Esophagus (tissue), 2 donors: Measurements from ENCODE around the gene CILP. TPM values are rescaled to one million over a fixed set of nuclear protein-coding genes. Genes with fewer than 3 reads are reported as not detected.
"Not testable (repeated sequence)": the region's sequence is repeated elsewhere in the genome, so short reads cannot be mapped to it uniquely, and the experiment has no call there.

Source experiments
- H3K27ac ChIP-seq, 2 donors: one replicate each; pipeline ENCODE4 v1.5.1; 2013; ENCODE audit warnings: low read depth in 2 of 2, mild to moderate bottlenecking in 2 of 2, inconsistent platforms in 1 of 2, low read length in 1 of 2, moderate library complexity in 1 of 2
- H3K27me3 ChIP-seq, 2 donors: one replicate each; pipeline ENCODE4 v1.6.1; 2013; ENCODE audit warnings: low read length in 2 of 2, control low read depth in 1 of 2, mild to moderate bottlenecking in 1 of 2; ENCODE audit not compliant: insufficient read depth in 2 of 2, control insufficient read depth in 1 of 2
- H3K36me3 ChIP-seq, 2 donors: one replicate each; pipeline ENCODE4 v1.6.1; 2013; ENCODE audit warnings: low read length in 1 of 2; ENCODE audit not compliant: control insufficient read depth in 2 of 2, insufficient read depth in 2 of 2
- H3K4me1 ChIP-seq, 2 donors: one replicate each; pipeline ENCODE4 v1.6.1; 2013; ENCODE audit warnings: low read length in 1 of 2; ENCODE audit not compliant: control insufficient read depth in 2 of 2, insufficient read depth in 2 of 2
- H3K4me3 ChIP-seq, 2 donors: one replicate each; pipeline ENCODE4 v1.5.1; 2013; ENCODE audit warnings: low read length in 2 of 2, mild to moderate bottlenecking in 2 of 2, low read depth in 1 of 2, moderate library complexity in 1 of 2
- H3K9me3 ChIP-seq, 2 donors: one replicate each; pipeline ENCODE4 v1.6.1; 2013; ENCODE audit warnings: mild to moderate bottlenecking in 2 of 2, low read depth in 1 of 2, low read length in 1 of 2, moderate library complexity in 1 of 2; ENCODE audit not compliant: control insufficient read depth in 2 of 2, insufficient read depth in 1 of 2
- WGBS, 2 donors: extraction: QIAGEN DNeasy Blood & Tissue Kit; methylation state at CpG; one replicate each; pipeline ENCODE4 v1.1.7; 2013; 5-methylcytosine and 5-hydroxymethylcytosine counted together
- polyA plus RNA-seq, 2 donors: library from polyadenylated mRNA; stranded (reverse); fragments of 200-250 nt; gene quantifications; one replicate each; pipeline ENCODE4 v1.2.3, GENCODE V29; 2013
- donor health status: healthy with polysubstance abuse.
- donor health status: Bipolar disorder and iron deficiency.

The CILP gene
- polyA plus RNA-seq, 2 donors = 0.75 to 1.6 TPM

- H3K27me3 ChIP-seq, H3K4me1 ChIP-seq, H3K36me3 ChIP-seq, H3K27ac ChIP-seq, H3K9me3 ChIP-seq, H3K4me3 ChIP-seq: not testable (repeated sequence)
- 71 to 74% methylated on average over 4 of the region's 10 CpGs for WGBS, 2 donors
Measured at GRCh38 chr15:65226901-65227300, 15.6 kb upstream of the CILP start.

DNA sequence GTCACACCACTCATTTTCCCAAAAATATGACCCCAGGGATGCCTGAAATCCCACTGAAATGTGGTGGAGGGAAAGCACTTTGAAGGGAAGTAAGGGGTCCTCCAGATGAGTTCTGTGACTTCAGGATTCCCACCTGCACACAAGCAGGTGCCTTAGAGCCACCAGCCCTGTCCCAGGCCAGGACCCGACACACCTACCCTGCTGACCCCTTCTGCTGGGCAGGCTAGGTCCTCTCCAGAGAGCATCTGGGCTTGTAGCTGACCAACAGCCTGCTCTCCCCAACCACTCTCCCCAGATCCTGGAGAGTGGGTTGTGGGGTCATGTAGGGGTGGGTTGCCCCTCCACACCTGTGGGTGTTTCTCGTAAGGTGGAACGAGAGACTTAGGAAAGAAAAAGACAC is 14.9 kb upstream of the CILP start:
- H3K36me3 ChIP-seq = no peaks in the 10 kb centered on the region
- WGBS, 2 donors = 93 to 96% methylated on average over 3 of the region's 3 CpGs
- no peaks in the 10 kb centered on the region for H3K27me3 ChIP-seq
- H3K4me3 ChIP-seq = no peak overlapping the region
- no peaks in the 10 kb centered on the region for H3K9me3 ChIP-seq
- H3K4me1 ChIP-seq = no peaks in the 10 kb centered on the region
- H3K27ac ChIP-seq = no peak overlapping the region

GRCh38 chr15:65223996-65224395 is 12.7 kb upstream of the CILP start:
- Histone ChIP-seq H3K27me3 (no peaks in the 10 kb centered on the region), H3K4me1 (no peaks in the 10 kb centered on the region), H3K9me3 (no peaks in the 10 kb centered on the region), H3K36me3 (no peaks in the 10 kb centered on the region), H3K27ac (no peak overlapping the region), H3K4me3 (no peak overlapping the region)
- 86 to 88% methylated on average over 6 of the region's 6 CpGs for WGBS, 2 donors

- H3K9me3 ChIP-seq = no peaks in the 10 kb centered on the region
- no peak overlapping the region for H3K27ac ChIP-seq
- WGBS, 2 donors = 81 to 90% methylated on average over 4 of the region's 4 CpGs
- no peaks in the 10 kb centered on the region for H3K4me1 ChIP-seq
- H3K27me3 ChIP-seq = no peaks in the 10 kb centered on the region
- H3K36me3 ChIP-seq = no peaks in the 10 kb centered on the region
- H3K4me3 ChIP-seq = no peak overlapping the region
Measured at GRCh38 chr15:65222891-65223290, 11.6 kb upstream of the CILP start.

GRCh38 chr15:65221697-65222096 is 10.4 kb upstream of the CILP start:
- Histone ChIP-seq H3K4me3 (no peak overlapping the region), H3K27ac (no peak overlapping the region)

GRCh38 chr15:65219137-65219536 is 7.9 kb upstream of the CILP start:
- Histone ChIP-seq H3K9me3 (no peaks in the 10 kb centered on the region), H3K4me1 (no peaks in the 10 kb centered on the region), H3K27ac (no peak overlapping the region), H3K27me3 (no peaks in the 10 kb centered on the region), H3K4me3 (no peak overlapping the region), H3K36me3 (no peaks in the 10 kb centered on the region)
- WGBS, 2 donors = 90 to 91% methylated on average over 3 of the region's 3 CpGs

More at GRCh38 chr15:65221697-65222096, 10.4 kb upstream of the CILP start:
- WGBS, 2 donors = 84 to 91% methylated on average over 2 of the region's 2 CpGs
- Histone ChIP-seq H3K27me3 (no peaks in the 10 kb centered on the region), H3K36me3 (no peaks in the 10 kb centered on the region), H3K9me3 (no peaks in the 10 kb centered on the region), H3K4me1 (no peaks in the 10 kb centered on the region)

- Histone ChIP-seq H3K9me3 (no peaks in the 10 kb centered on the region), H3K36me3 (no peaks in the 10 kb centered on the region), H3K27me3 (no peaks in the 10 kb centered on the region), H3K4me1 (no peaks in the 10 kb centered on the region), H3K27ac (no peak overlapping the region), H3K4me3 (no peak overlapping the region)
- 82 to 85% methylated on average over 10 of the region's 10 CpGs for WGBS, 2 donors
Measured at GRCh38 chr15:65217526-65218482, 6.5 kb upstream of the CILP start.

GRCh38 chr15:65215496-65215895 is 4.2 kb upstream of the CILP start:
- Histone ChIP-seq H3K4me3 (no peak overlapping the region), H3K27ac (no peak overlapping the region), H3K36me3 (no peaks in the 10 kb centered on the region), H3K4me1 (no peaks in the 10 kb centered on the region), H3K27me3 (no peaks in the 10 kb centered on the region), H3K9me3 (no peaks in the 10 kb centered on the region)

- H3K4me1 ChIP-seq = no peaks in the 10 kb centered on the region
- no peaks in the 10 kb centered on the region for H3K27me3 ChIP-seq
- H3K27ac ChIP-seq = no peak overlapping the region
- H3K36me3 ChIP-seq = no peaks in the 10 kb centered on the region
- H3K9me3 ChIP-seq = no peaks in the 10 kb centered on the region
- 78 to 85% methylated on average over 4 of the region's 4 CpGs for WGBS, 2 donors
- H3K4me3 ChIP-seq = no peak overlapping the region
Measured at GRCh38 chr15:65214010-65214409, 2.7 kb upstream of the CILP start.

DNA sequence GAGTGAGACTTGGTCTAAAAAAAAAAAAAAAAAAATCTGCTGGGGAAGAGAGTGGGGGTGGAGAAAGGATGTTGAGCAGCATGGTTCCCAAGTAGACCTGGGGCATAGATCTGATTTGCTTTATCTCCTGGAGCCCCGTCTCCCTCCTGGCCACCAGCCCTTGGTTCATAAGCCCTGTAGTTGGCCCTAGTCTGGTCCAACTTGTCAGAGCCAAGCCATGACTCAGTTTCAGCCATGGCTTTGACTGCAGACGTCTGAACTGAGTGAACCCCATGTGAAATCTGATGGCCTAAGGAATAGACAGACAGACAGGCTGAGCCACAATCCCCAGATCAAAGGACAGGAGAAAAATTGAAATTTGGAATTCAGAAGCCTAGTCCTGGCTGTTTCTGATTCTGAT is 2.0 kb upstream of the CILP start:
- 52 to 56% methylated on average over 2 of the region's 2 CpGs for WGBS, 2 donors
- H3K4me1 ChIP-seq = no peaks in the 10 kb centered on the region
- H3K4me3 ChIP-seq = no peak overlapping the region
- no peaks in the 10 kb centered on the region for H3K27me3 ChIP-seq
- no peaks in the 10 kb centered on the region for H3K9me3 ChIP-seq
- no peak overlapping the region for H3K27ac ChIP-seq
- no peaks in the 10 kb centered on the region for H3K36me3 ChIP-seq
